DMS114 treated with DMSO at 0.1 percent for 48 hours (cell line): ENCODE data around the gene CFDP1.

Experiments
- DNase-seq: peaks from one replicate; lab custom pipeline; 2025; ENCODE audit not compliant: unreplicated experiment; lab: John Stamatoyannopoulos, UW

The CFDP1 gene

DNA sequence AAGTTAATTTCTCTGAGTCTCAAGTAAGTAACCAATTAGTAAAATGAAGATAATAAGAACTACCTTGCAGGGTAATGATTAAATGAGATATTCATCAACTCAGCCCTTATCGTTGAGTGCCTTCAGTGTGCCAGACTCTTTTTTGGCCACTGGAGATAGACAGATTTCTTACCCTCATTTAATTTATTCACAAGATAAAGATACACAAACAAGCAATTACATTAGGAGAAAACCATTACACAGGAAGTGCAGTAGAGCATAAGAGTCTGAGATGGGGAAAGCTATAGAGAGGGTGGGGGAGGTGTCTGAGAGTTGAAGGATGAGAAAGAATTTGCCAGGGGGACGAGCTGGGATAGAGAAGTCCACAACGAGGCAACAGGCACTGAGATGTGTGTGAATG is 109.4 kb downstream of the CFDP1 start:
- no peak for DNase-seq

DNA sequence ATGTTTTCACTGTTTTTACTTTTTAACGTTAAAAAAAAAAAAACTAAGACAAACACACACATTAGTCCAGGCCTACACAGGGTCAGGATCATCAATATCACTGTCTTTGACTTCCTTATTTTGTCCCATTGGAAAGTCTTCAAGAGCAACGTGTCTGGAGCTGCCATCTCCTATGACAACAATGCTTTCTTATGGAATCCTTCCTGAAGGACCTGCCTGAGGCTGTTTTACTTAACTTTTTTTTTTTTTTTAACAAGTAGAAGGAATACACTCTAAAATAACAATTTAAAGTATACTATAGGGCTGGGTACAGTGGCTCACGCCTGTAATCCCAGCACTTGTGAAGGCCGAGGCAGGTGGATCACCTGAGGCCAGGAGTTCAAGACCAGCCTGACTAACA is 110.1 kb downstream of the CFDP1 start:
- no peak for DNase-seq

DNA sequence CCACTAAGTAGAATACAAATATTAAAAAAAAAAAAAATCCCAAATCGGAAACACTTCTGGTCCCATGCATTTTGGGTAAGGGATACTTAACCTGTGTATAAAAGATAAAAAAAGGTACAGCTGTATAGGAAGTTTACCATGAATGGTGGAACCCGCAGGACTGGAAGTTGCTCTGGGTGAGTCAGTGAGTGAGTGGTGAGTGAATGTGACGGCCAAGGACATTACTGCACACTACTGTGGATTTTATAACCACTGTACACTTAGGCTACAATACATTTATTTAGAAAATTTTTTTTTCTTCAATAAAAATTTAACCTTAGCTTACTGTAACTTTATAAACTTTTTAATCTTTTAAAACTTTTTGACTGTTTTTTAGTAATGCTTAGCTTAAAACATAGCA is 110.6 kb downstream of the CFDP1 start:
- no peak for DNase-seq

DNA sequence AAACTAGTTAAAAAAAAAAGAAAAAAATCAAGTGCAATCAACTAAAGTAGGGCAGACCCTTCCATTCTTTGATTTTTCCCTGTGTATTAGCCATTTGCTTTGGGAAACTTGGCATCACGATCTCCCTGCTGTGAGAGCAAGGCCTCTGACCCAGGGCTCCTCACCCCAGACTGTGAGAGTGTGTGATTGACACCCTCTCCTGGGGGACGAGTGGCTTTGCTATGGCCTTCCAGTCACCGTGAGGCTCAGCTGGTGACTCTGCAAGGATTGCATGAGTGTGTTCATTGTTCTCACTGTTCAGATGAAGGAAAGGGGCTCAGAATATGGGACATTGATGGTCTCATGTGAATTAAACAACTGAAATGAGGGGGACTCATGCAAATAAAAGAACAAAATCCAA is 112.9 kb downstream of the CFDP1 start:
- DNase-seq: no peak

DNA sequence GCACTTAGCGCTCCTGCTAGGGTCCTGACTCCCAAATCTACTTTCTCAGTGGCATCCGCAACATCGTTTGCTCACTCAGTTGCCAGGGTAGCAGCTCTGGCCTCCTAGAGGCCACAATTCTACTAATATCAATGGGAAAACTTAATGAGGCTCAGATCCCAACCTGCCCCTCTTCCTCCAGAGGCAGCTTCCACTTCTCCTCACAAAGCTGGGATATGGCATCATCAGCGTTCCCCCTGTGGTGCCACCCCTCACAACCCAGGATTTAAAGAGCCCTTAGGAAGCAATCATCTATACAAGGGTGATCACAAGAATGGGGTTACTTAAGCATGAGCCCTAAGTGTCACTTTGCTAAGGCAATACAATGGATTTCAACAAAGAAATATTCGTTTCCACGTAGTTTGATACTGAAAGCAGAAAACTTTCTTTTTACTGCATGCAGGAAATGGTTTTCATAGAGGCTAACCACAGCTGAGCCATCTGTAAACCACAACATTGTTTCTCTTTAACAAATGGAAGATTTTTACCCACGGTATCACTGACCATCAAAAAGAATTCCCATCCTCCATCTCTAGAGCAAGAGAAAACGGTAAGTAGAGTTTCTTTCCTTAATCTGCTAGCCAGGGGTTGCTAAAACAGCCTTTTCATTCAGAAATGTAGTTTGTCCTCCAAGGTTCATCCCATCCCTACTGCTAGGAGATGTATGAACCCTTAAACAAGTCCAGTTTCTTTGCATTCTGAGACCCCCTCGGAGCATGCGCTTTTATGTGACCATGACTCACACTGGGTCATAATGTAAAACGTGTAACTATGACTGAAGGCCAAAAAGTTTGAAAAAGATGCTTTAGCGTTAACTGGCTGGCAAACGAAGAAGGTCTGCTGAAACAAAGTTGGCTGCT is 113.5 kb downstream of the CFDP1 start:
- DNase-seq: no peak

DNA sequence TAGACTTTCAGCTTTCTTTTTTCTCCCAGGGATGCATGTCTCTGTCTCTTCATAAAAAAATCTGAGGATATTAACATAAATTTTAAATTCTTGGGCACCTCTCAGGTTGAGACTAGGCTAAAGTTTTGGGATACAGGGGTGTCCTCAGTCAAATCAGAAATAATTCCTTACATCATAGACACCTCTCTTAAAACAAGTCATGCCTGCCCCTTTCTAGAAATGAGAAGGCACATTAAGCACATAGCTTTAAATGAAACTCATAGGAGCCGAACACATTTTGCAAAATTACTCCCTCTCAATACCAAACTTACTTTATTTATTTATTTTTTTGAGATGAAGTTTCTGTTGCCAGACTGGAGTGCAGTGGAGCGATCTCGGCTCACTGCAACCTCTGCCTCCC is 114.6 kb downstream of the CFDP1 start:
- no peak for DNase-seq

DNA sequence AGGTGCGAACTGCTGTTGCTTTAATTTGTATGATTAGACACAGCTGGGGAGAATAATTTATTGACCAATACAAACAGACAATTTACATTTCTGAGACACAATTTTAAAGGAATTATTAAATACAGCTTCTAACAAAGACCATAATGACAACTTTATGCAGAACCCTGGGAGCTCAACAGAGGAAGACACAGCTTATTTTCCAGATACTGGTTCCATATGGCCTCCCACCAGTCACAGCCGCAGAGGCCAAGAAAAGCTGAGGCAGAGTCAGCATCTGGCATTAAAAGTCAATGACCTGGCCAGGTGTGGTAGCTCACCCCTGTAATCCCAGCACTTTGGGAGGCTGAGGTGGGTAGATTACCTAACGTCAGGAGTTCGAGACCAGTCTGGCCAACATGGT is 115.8 kb downstream of the CFDP1 start:
- DNase-seq: no peak

DNA sequence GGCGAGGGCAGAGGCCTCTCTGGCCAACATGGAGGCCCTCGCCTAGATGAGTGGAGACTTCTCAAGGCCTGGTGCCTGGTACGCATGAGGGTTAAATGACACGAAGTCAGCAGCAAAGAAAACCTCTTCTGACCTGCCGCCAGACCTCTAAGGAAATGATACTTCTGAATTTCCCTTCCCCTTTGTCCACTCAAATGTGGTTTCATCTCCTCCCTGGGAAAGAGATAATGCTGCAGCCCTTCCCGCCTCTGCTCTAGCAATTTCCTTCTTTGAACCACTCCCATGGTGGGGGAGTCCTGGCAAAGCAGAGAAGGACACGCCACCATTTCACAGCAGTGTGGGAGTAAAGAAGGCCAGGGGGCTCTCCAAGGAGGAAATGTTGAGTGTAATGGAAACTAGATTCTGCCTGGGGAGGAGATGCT is 116.2 kb downstream of the CFDP1 start:
- DNase-seq: no peak

DNA sequence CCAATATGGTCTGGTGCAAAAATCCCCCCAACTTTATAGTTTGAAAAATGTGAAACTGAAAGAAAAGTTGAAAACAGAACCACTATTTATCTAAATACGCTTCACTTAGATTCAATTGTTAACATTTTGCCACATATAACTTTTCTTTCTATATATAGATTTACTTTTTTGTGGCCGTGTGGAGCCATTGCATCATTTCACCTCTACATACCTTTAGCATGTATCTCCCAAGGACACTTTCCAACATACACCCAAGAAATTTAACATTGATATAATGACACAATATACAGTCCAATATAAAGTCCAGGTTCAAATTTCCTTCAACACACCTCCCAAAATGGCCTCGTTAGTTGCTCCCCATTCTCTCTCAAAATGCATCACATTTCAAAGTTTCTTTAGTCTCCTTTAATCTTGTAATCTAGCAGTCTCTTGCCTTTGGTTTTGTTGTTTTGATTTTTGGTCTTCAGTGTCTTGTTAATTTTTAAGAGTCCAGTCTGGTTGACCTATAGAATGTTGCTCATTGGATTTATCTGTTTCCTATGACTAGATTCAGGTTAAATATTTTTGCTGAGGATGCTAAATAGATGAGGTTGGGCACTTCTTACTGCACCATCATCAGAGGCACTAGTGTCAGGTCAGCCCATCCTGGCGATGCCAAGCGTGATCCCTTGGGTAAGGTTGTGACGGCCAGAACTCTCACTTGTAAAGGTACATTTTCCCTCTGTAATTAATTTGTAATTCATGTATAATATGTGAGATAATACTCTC is 117.6 kb downstream of the CFDP1 start:
- DNase-seq: no peak

DNA sequence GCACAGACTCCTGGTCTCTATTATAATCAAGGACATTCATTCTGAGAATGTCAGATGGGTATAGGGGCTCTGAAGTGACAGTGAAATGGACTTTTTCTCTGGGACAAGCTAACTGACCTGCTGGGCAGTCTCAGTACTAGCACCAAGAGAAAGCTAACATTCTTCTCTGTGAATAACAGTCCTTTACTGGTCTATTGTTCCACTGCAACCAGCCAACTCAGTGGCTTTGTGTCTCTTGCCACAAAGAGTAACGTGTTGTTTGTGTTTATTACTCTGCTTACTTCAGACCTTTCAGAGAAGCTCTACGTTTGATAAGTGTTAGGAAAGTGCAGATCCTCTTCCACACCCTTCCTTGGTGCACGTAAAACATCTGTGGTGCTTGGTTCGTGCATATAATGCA is 120.4 kb downstream of the CFDP1 start:
- no peak for DNase-seq

DNA sequence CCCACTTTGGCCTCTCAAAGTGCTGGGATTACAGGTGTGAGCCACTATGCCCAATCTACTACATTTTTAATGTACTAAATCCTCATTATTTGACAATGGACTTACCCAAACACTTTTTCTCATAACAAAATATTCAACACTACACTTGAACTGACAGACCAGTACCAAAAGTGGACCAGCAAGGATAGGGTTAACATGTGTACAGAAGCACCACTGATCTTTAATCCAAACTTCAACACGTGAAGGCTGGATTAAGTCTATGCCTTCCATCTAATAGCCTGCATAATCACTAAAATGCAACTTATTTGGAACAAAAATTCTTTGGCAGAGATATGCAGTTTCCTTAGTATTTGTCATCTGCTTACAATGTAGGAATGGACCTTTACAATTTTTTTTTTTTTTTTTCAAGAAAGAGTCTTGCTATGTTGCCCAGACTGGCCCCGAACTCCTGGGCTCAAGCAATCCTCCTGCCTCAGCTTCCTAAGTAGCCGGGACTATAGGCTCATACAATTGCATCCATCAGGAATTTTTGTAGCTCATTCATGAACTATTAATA is 121.8 kb downstream of the CFDP1 start:
- no peak for DNase-seq

DNA sequence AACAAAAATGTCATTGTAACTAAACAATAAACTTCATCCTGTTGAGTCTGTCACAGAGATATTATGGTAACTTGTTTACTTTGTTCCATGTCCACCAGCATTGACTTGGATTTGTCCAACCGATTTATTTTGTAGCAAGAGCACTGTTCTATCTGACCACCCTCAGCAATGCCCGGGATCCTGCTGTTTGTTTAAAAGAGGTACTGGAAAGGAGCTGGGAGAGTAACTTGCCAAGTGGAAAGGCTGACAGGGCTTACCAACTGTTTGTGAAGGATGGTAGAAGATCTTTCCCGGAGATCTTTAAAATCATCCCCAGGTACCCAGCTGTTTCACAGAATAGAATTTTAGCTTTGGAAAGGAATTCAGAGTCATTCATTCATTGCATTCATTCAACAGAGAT is 122.8 kb downstream of the CFDP1 start:
- no peak for DNase-seq

DNA sequence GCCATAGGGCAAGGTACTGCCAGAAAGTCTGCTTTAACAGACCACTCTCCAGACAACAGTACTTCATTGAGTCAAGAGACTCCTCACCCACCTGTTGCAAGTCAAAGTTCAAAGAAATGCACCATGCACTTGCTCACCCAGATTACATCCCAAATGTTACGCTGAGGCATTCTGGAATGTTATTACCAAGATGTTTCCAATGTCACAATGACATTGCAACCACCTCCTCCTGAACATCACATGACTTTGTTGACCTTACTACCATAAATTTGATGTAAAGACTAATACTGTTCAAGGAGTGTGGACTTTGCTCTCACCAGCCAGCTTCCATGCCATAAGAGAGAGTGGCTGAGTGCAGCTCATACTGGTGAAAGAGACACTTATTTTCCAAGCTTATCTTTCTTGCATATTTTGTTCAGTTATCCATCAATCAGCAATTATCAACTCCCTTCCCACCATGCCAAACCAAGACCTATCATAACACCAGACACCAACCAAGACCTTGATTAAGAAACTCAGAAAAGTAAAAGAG is 123.3 kb downstream of the CFDP1 start:
- no peak for DNase-seq

DNA sequence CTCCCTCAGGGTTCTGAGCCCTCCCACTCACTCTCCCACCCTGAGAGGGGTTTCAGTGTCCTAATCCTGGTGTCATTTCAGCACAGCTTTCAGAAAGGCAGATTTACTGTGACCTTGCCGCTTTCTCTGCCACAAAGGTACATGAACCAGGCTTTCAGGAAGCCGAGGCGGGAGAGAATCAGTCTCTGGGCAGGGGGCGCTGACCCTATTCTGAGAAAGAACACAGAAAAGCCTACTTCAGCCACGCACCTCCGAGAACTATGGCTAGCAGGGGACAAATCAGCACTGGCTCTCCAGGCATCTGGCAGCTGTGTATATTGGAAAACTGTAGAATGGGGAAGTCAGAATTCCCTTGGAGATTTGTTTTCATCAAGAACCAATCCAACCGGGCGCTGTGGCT is 124.1 kb downstream of the CFDP1 start:
- no peak for DNase-seq

DNA sequence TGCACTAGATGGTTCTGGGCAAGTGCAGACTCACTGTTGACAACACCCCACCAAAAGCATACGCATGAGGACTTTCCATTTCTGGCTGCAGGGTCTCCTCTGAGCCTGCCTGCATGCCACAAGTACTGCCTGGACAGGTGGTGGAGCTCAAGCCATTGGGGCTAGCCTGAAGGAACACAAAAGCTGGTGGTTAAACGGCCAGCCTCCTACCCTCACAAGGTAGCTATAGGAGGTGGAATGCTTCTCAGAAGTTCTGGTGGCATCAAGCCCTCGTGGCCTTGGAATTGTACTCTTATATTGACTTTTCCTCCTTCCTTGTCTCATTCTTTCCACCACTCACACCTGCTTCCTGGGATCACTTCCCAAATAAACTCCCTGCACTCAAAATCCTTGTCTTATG is 125.3 kb downstream of the CFDP1 start:
- no peak for DNase-seq

DNA sequence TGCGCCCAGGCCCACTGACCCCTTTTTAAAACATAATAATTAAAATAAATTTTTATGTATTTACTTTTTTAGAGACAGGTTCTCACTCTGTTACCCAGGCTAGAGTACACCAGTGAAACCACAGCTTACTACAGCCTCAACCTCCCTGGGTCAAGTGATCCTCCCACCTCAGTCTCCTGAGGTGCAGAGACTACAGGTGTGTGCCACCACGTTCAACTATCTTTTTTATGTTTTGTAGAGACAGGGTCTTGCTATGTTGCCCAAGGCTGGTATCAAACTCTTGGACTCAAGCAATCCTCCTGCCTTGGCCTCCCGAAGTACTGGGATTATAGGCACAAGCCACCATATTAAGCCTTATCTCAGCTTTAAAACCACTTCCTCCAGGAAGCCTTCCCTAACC is 125.8 kb downstream of the CFDP1 start:
- DNase-seq: no peak

DNA sequence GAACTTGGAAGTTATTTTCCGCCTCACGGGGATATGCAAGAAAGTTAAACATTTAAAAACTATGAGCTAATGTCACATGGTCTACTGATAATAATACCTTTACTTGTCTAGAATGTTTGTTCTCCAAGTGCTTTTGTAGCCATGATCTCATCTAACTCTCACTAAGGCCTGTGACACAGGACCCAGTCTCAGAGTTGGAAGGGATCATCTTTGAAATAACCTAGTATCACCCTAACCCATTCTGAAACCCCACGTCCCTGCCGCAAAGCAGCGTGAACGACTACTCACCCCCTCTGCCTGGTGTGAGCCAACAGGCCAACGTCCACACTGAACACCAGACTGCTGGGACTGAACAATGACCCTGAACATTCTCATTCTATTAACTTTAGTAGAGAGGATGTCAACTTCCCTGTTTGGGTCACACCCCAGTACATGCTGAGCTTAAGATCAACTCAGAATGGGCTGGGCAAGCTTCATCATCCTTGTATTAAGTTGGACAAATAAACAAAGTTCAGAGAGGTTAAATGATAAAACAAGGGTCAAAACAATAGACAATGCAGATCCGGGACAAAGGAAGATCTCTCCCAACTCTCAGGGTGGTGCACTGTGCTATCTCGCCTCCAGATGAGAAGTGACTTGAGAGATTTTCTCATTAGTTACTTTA is 127.1 kb downstream of the CFDP1 start:
- no peak for DNase-seq

DNA sequence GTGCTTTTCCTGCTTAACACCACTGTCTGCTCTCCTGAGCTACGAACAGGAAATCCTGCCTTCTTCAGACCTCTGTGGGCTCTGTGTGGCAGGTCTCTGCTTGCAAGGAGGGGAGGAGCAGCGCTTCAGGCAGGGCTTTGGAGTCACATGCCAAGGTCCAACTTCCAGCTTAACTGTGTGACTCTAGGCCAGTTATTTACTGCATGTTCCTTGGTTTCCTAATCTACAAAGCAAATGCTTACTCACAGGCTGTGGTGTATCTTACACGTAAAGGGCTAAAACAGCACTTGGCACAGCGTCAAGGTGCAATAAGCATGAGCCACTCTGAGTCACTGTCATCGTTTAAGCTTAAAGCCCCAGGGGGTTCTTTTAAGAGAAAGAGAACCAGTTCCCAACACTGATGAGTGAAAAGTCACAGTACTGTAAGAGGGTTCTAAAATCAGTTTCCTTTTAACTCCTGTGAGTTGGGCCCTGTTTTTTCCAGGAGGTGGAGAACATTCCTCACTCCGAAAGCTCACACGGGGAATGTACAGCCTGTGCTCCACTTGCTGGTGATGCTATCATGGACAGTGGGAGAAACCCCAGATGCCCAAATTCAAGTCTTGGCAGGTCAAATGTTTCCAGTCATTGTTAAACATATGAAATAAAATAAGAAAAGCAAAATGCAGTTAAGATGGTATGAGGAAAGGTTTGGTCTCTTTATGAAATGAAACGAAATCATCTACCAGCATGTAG is 127.8 kb downstream of the CFDP1 start:
- DNase-seq: no peak

DNA sequence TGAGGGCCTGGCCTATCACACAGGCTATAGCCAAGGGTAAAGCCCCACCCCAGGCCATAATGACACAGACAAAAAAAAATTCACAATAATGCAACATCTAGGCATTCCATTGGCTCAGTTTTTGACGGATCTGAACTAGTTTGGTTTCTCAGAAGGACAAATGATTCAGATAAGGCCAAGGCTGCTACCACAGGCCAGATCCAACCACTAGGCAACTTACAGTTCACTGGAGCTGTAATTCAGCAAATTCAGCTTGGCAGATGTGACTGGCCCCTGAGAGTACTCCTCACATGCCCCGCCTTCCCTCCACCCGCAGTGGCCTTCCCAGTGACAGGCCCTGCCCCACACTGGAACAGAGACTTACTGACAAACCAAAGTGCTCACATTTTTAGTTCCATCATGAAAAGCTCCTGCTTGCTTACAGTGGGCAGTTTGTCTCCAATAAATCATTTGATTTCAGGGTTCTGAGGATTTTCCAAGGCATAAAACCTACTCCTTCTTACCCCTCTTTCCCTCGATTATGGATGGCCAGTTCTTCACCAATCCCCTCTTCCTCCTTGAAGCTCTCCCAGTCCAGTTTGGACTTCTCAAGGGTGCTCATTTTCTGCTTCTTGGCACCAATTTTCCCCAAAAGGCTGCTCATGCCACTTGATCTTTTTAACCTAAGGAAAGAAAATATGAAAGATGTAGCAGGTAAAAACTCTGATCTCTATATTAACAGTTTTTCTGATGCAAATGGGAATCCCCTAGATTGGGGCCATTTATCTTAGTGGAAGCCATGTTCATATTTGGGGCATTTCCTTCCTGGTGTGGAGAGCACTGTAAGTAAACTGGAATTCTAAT is 128.6 kb downstream of the CFDP1 start:
- no peak for DNase-seq

DNA sequence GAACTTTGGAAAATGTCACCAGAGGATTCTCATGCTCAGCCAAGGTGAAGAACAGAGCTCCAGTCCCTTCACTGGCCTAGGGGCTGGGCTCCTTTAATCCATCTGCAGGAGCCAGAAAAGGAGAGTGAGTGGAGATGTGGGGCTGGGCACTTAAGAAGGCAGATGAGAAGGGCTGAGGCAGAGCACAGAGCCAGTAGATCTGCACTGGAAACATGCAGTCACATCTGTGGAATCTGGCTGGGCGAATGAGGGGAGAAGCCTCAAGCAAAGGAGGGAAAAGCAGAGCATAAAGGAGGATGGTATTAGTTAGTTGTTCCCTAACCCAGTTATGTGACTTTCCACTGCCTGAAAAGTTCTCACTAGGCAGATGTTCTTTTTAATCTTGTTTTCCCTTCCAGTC is 131.5 kb downstream of the CFDP1 start:
- DNase-seq: no peak
